H1 (cell line): ENCODE data around the gene MYH13.

Experiments used
- ATF3 ChIP-seq: IDR thresholded peaks from 2 replicates; pipeline ENCODE4 v1.6.1; 2011; ENCODE audit warnings: low read depth, mild to moderate bottlenecking, low read length; ENCODE audit not compliant: insufficient read depth
- CBX5 ChIP-seq: fragments of 300-800, 300-1000 bp; sonication (generic); IDR thresholded peaks from 2 replicates; pipeline ENCODE4 v1.7.1; 2016; ENCODE audit warnings: antibody characterized with exemption, low read length, low read depth
- CBX8 ChIP-seq: fragments of 300-800, 300-1000 bp; sonication (generic); IDR thresholded peaks from 2 replicates; pipeline ENCODE4 v1.7.1; 2016; ENCODE audit warnings: low read depth, low read length, borderline replicate concordance
- CHD2 ChIP-seq: IDR thresholded peaks from 2 replicates; pipeline ENCODE4 v1.6.1; 2012; ENCODE audit warnings: low read length, improper control_type of control experiment
- CTCF ChIP-seq, 3 experiments: IDR thresholded peaks; 1 replicate in 2 of 3; 2 replicates in 1 of 3; pipeline versions ENCODE4 v1.5.1 to v1.6.1; 2011; ENCODE audit warnings: low read length in 3 of 3, mild to moderate bottlenecking in 3 of 3, inconsistent platforms in 2 of 3, low read depth in 1 of 3, moderate library complexity in 1 of 3; ENCODE audit not compliant: insufficient read depth in 1 of 3; ENCODE audit errors: control extremely low read depth in 1 of 3
- E2F6 ChIP-seq: IDR thresholded peaks from 2 replicates; pipeline ENCODE4 v1.6.1; 2012; ENCODE audit warnings: inconsistent platforms
- GABPA ChIP-seq: IDR thresholded peaks from 2 replicates; pipeline ENCODE4 v1.6.1; 2011; ENCODE audit warnings: mild to moderate bottlenecking, low read length, moderate library complexity, borderline replicate concordance; ENCODE audit not compliant: insufficient read depth
- GTF2F1 ChIP-seq: IDR thresholded peaks from 2 replicates; pipeline ENCODE4 v1.6.1; 2012; ENCODE audit warnings: low read depth, low read length, improper control_type of control experiment, borderline replicate concordance
- POLR2AphosphoS5 ChIP-seq: IDR thresholded peaks from 2 replicates; pipeline ENCODE4 v1.6.1; 2011; ENCODE audit warnings: low read depth, low read length
- RAD21 ChIP-seq, 2 experiments: IDR thresholded peaks in 1 of 2; conservative IDR thresholded peaks in 1 of 2; 2 replicates each; pipeline ENCODE4 v1.6.1; 2011; ENCODE audit warnings: low read depth in 2 of 2, low read length in 2 of 2, improper control_type of control experiment in 1 of 2, inconsistent platforms in 1 of 2, mild to moderate bottlenecking in 1 of 2, moderate library complexity in 1 of 2
- SP1 ChIP-seq: IDR thresholded peaks from 2 replicates; pipeline ENCODE4 v1.6.1; 2011; ENCODE audit warnings: low read depth, low read length
- SP4 ChIP-seq: IDR thresholded peaks from 2 replicates; pipeline ENCODE4 v1.6.1; 2012; ENCODE audit warnings: low read length, inconsistent platforms
- TBP ChIP-seq: IDR thresholded peaks from 2 replicates; pipeline ENCODE4 v1.6.1; 2011; ENCODE audit warnings: low read depth, low read length, improper control_type of control experiment

GRCh38 chr17:10306585-10306984 is 66.2 kb downstream of the MYH13 start:
- no peak for TF ChIP-seq CTCF (IDR thresholded peaks at IDR 0.05; ENCODE audit: control extremely low read depth in 1 of 3, insufficient read depth in 1 of 3, low read depth in 1 of 3, low read length in 3 of 3)
- no peak for TF ChIP-seq ATF3
- TF ChIP-seq GABPA = no peak
- no peak for TF ChIP-seq SP4
- TF ChIP-seq CHD2 = no peak
- TF ChIP-seq TBP = no peak
- TF ChIP-seq CBX8 = no peak
- TF ChIP-seq E2F6 = no peak
- no peak for TF ChIP-seq POLR2AphosphoS5
- no peak for TF ChIP-seq CBX5
- no peak for TF ChIP-seq GTF2F1
- no peak for TF ChIP-seq RAD21 (IDR thresholded peaks at IDR 0.05 in 1 of 2, conservative IDR thresholded peaks at IDR 0.05 in 1 of 2; ENCODE audit: low read depth in 2 of 2, low read length in 2 of 2)
- TF ChIP-seq SP1 = no peak
